HEK293 (cell line): Measurements from ENCODE around the gene FNDC8.

Experiments used
- EGR2 ChIP-seq: fragments of 450-650 bp; formaldehyde crosslinking; IDR thresholded peaks from 2 replicates; pipeline ENCODE4 v1.5.1; 2016; ENCODE audit warnings: low read depth, missing biosample characterization, missing genetic modification characterization
- GFI1B ChIP-seq: fragments of 450-650 bp; formaldehyde crosslinking; IDR thresholded peaks from 2 replicates; pipeline ENCODE4 v1.5.1; 2016; ENCODE audit warnings: missing biosample characterization, missing genetic modification characterization
- HOXC10 ChIP-seq: sonication (generic); formaldehyde crosslinking; IDR thresholded peaks from 2 replicates; pipeline ENCODE4 v1.8.1; 2023; ENCODE audit warnings: mild to moderate bottlenecking, missing genetic modification reagents
- IKZF3 ChIP-seq: fragments of 450-650 bp; IDR thresholded peaks from 2 replicates; pipeline ENCODE4 v1.5.0; 2018; ENCODE audit warnings: missing biosample characterization, mild to moderate bottlenecking, missing genetic modification characterization, moderate library complexity
- MEIS1 ChIP-seq: sonication (generic); formaldehyde crosslinking; IDR thresholded peaks from 2 replicates; pipeline ENCODE4 v1.8.1; 2022; ENCODE audit warnings: missing genetic modification reagents, mild to moderate bottlenecking, borderline replicate concordance
- OVOL3 ChIP-seq: fragments of 450-650 bp; formaldehyde crosslinking; IDR thresholded peaks from 2 replicates; pipeline ENCODE4 v1.5.1; 2016; ENCODE audit warnings: missing biosample characterization, missing genetic modification characterization
- PRDM4 ChIP-seq: fragments of 450-650 bp; formaldehyde crosslinking; IDR thresholded peaks from 2 replicates; pipeline ENCODE4 v1.5.1; 2017; ENCODE audit warnings: missing biosample characterization, missing genetic modification characterization
- SCRT1 ChIP-seq: fragments of 450-650 bp; formaldehyde crosslinking; IDR thresholded peaks from 2 replicates; pipeline ENCODE4 v1.5.1; 2016; ENCODE audit warnings: missing biosample characterization, missing genetic modification characterization, borderline replicate concordance
- SETDB1 ChIP-seq: IDR thresholded peaks from one replicate; pipeline ENCODE4 v1.6.1; 2017; ENCODE audit warnings: mild to moderate bottlenecking, low read length, moderate library complexity, mixed read lengths; ENCODE audit not compliant: insufficient read length
- SP3 ChIP-seq: fragments of 450-650 bp; formaldehyde crosslinking; IDR thresholded peaks from 2 replicates; pipeline ENCODE4 v1.5.1; 2016; ENCODE audit warnings: missing biosample characterization, missing genetic modification characterization
- SP7 ChIP-seq: fragments of 450-650 bp; formaldehyde crosslinking; IDR thresholded peaks from 2 replicates; pipeline ENCODE4 v1.5.1; 2016; ENCODE audit warnings: missing biosample characterization, missing genetic modification characterization
- TRIM28 ChIP-seq: IDR thresholded peaks from 2 replicates; pipeline ENCODE4 v1.6.1; 2011; ENCODE audit warnings: low read length, control low read depth, borderline replicate concordance
- ZEB2 ChIP-seq: fragments of 450-650 bp; formaldehyde crosslinking; IDR thresholded peaks from 2 replicates; pipeline ENCODE4 v1.5.1; 2016; ENCODE audit warnings: missing biosample characterization, missing genetic modification characterization
- ZFHX2 ChIP-seq: fragments of 450-650 bp; formaldehyde crosslinking; conservative IDR thresholded peaks from 2 replicates; pipeline ENCODE4 v1.5.1; 2016; ENCODE audit warnings: missing biosample characterization, missing genetic modification characterization
- ZNF169 ChIP-seq: fragments of 450-650 bp; formaldehyde crosslinking; IDR thresholded peaks from 2 replicates; pipeline ENCODE4 v1.5.1; 2016; ENCODE audit warnings: missing biosample characterization, missing genetic modification characterization
- ZNF221 ChIP-seq: fragments of 450-650 bp; formaldehyde crosslinking; IDR thresholded peaks from 2 replicates; pipeline ENCODE4 v1.5.1; 2017; ENCODE audit warnings: missing biosample characterization, missing genetic modification characterization, borderline replicate concordance
- ZNF223 ChIP-seq: fragments of 450-650 bp; formaldehyde crosslinking; IDR thresholded peaks from 2 replicates; pipeline ENCODE4 v1.5.1; 2016; ENCODE audit warnings: missing biosample characterization, missing genetic modification characterization
- ZNF24 ChIP-seq: fragments of 450-650 bp; formaldehyde crosslinking; IDR thresholded peaks from 2 replicates; pipeline ENCODE4 v1.5.1; 2016; ENCODE audit warnings: missing biosample characterization, missing genetic modification characterization
- ZNF280C ChIP-seq: fragments of 450-650 bp; formaldehyde crosslinking; IDR thresholded peaks from 2 replicates; pipeline ENCODE4 v1.5.1; 2016; ENCODE audit warnings: missing biosample characterization, missing genetic modification characterization
- ZNF354C ChIP-seq: fragments of 450-650 bp; formaldehyde crosslinking; IDR thresholded peaks from 2 replicates; pipeline ENCODE4 v1.5.1; 2016; ENCODE audit warnings: missing biosample characterization, missing genetic modification characterization, low read depth, borderline replicate concordance
- ZNF37A ChIP-seq: fragments of 450-650 bp; IDR thresholded peaks from 2 replicates; pipeline ENCODE4 v1.5.1; 2018; ENCODE audit warnings: missing biosample characterization, missing genetic modification characterization
- ZNF394 ChIP-seq: fragments of 450-650 bp; formaldehyde crosslinking; IDR thresholded peaks from 2 replicates; pipeline ENCODE4 v1.5.1; 2016; ENCODE audit warnings: missing biosample characterization, missing genetic modification characterization, mild to moderate bottlenecking, moderate library complexity, borderline replicate concordance
- ZNF561 ChIP-seq: fragments of 450-650 bp; IDR thresholded peaks from 2 replicates; pipeline ENCODE4 v1.5.1; 2018; ENCODE audit warnings: missing biosample characterization, missing genetic modification characterization, borderline replicate concordance
- ZNF571 ChIP-seq: fragments of 450-650 bp; formaldehyde crosslinking; IDR thresholded peaks from 2 replicates; pipeline ENCODE4 v1.5.0; 2017; ENCODE audit warnings: missing biosample characterization, missing genetic modification characterization
- ZNF596 ChIP-seq: fragments of 450-650 bp; IDR thresholded peaks from 2 replicates; pipeline ENCODE4 v1.5.0; 2018; ENCODE audit warnings: missing biosample characterization, mild to moderate bottlenecking, missing genetic modification characterization, moderate library complexity
- ZNF645 ChIP-seq: fragments of 450-650 bp; formaldehyde crosslinking; IDR thresholded peaks from 2 replicates; pipeline ENCODE4; 2016; ENCODE audit warnings: missing biosample characterization, missing genetic modification characterization
- ZNF792 ChIP-seq: fragments of 450-650 bp; formaldehyde crosslinking; IDR thresholded peaks from 2 replicates; pipeline ENCODE4 v1.5.1; 2016; ENCODE audit warnings: missing biosample characterization, missing genetic modification characterization
- ZNF837 ChIP-seq: fragments of 450-650 bp; formaldehyde crosslinking; IDR thresholded peaks from 2 replicates; pipeline ENCODE4 v1.5.1; 2016; ENCODE audit warnings: missing biosample characterization, missing genetic modification characterization
- TF ChIP-seq, protein P1 (sequence below): fragments of 450-650 bp; formaldehyde crosslinking; IDR thresholded peaks from 2 replicates; pipeline ENCODE4 v1.5.1; 2017; ENCODE audit warnings: missing biosample characterization, missing genetic modification characterization
- TF ChIP-seq, protein P2 (sequence below): fragments of 450-650 bp; formaldehyde crosslinking; IDR thresholded peaks from 2 replicates; pipeline ENCODE4 v1.5.1; 2016; ENCODE audit warnings: missing biosample characterization, missing genetic modification characterization

FNDC8 gene

GRCh38 chr17:35088881-35089585, 32.4 kb upstream of the FNDC8 start (continued):
- TF ChIP-seq ZNF280C (tag by site-specific recombination), result no peak
- TF ChIP-seq, protein P1, sequence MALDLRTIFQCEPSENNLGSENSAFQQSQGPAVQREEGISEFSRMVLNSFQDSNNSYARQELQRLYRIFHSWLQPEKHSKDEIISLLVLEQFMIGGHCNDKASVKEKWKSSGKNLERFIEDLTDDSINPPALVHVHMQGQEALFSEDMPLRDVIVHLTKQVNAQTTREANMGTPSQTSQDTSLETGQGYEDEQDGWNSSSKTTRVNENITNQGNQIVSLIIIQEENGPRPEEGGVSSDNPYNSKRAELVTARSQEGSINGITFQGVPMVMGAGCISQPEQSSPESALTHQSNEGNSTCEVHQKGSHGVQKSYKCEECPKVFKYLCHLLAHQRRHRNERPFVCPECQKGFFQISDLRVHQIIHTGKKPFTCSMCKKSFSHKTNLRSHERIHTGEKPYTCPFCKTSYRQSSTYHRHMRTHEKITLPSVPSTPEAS (tag by site-specific recombination), result no peak
- no peak for TF ChIP-seq ZNF837
- no peak for TF ChIP-seq ZEB2
- no peak for TF ChIP-seq ZNF571 (tag by site-specific recombination)
- no peak for TF ChIP-seq ZNF169 (tag by site-specific recombination)
- TF ChIP-seq ZNF561 (tag by site-specific recombination), result peak; percentile 31; the same call in 1 of the 2 replicates
- TF ChIP-seq IKZF3, result no peak
- TF ChIP-seq OVOL3 (tag by site-specific recombination), result no peak
- no peak for TF ChIP-seq GFI1B (tag by site-specific recombination)
- no peak for TF ChIP-seq SP7
- TF ChIP-seq ZNF645 (tag by site-specific recombination), result no peak
- TF ChIP-seq ZNF792 (tag by site-specific recombination), result no peak
- TF ChIP-seq PRDM4 (tag by site-specific recombination), result no peak
- no peak for TF ChIP-seq ZNF223 (tag by site-specific recombination)
- no peak for TF ChIP-seq ZNF37A (tag by site-specific recombination)
- TF ChIP-seq EGR2 (tag by site-specific recombination), result no peak; the same call in 1 of the 2 replicates
- TF ChIP-seq ZNF596 (tag by site-specific recombination), result 0 out of 2 replicates have a peak, but pooled peaks have one; percentile 10
- peak; percentile 45 for TF ChIP-seq ZFHX2 (tag by site-specific recombination)
- no peak for TF ChIP-seq SCRT1 (tag by site-specific recombination)
- TF ChIP-seq ZNF354C (tag by site-specific recombination), result no peak
- no peak for TF ChIP-seq HOXC10
- no peak for TF ChIP-seq SETDB1
- TF ChIP-seq ZNF221 (tag by site-specific recombination), result no peak
- TF ChIP-seq SP3 (tag by site-specific recombination), result 0 out of 2 replicates have a peak, but pooled peaks have one; percentile 47
- TF ChIP-seq, protein P2, sequence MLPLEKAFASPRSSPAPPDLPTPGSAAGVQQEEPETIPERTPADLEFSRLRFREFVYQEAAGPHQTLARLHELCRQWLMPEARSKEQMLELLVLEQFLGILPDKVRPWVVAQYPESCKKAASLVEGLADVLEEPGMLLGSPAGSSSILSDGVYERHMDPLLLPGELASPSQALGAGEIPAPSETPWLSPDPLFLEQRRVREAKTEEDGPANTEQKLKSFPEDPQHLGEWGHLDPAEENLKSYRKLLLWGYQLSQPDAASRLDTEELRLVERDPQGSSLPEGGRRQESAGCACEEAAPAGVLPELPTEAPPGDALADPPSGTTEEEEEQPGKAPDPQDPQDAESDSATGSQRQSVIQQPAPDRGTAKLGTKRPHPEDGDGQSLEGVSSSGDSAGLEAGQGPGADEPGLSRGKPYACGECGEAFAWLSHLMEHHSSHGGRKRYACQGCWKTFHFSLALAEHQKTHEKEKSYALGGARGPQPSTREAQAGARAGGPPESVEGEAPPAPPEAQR (tag by site-specific recombination), result no peak
- no peak for TF ChIP-seq MEIS1 (CRISPR knock-in tag)
- TF ChIP-seq TRIM28, result no peak
- TF ChIP-seq ZNF394 (tag by site-specific recombination), result no peak
- TF ChIP-seq ZNF24 (tag by site-specific recombination), result no peak
